WTC11 (cell line): ENCODE data around the gene SAXO2.

Experiments
- AR ChIP-seq: fragments of 250-450 bp; sonication (Bioruptor Pico); IDR thresholded peaks from 2 replicates; pipeline ENCODE4 v1.9.0; 2021; ENCODE audit warnings: mild to moderate bottlenecking
- ATF2 ChIP-seq: sonication (generic); formaldehyde crosslinking; IDR thresholded peaks from 2 replicates; pipeline ENCODE4 v1.8.1; 2022; ENCODE audit warnings: low read depth, missing genetic modification reagents, borderline replicate concordance
- ATF3 ChIP-seq: sonication (generic); formaldehyde crosslinking; conservative IDR thresholded peaks from 2 replicates; pipeline ENCODE4 v1.8.1; 2022; ENCODE audit warnings: mild to moderate bottlenecking, missing genetic modification reagents
- ATF6 ChIP-seq: sonication (generic); formaldehyde crosslinking; IDR thresholded peaks from 2 replicates; pipeline ENCODE4 v1.8.1; 2023; ENCODE audit warnings: mild to moderate bottlenecking, missing genetic modification reagents
- CTCF ChIP-seq: fragments of 200-600 bp; IDR thresholded peaks from 2 replicates; pipeline ENCODE4 v1.8.0; 2022; ENCODE audit warnings: antibody characterized with exemption
- ESRRA ChIP-seq: sonication (generic); formaldehyde crosslinking; IDR thresholded peaks from 2 replicates; pipeline ENCODE4 v1.8.1; 2022; ENCODE audit warnings: mild to moderate bottlenecking, missing genetic modification reagents, borderline replicate concordance
- IRF1 ChIP-seq: sonication (generic); formaldehyde crosslinking; IDR thresholded peaks from 2 replicates; pipeline ENCODE4 v1.8.0; 2023; ENCODE audit warnings: missing genetic modification reagents
- TCF7 ChIP-seq: sonication (generic); formaldehyde crosslinking; IDR thresholded peaks from 2 replicates; pipeline ENCODE4 v1.8.0; 2022; ENCODE audit warnings: mild to moderate bottlenecking, low read depth, missing genetic modification reagents, moderate library complexity
- TP53 ChIP-seq: sonication (generic); formaldehyde crosslinking; IDR thresholded peaks from 2 replicates; pipeline ENCODE4 v1.8.1; 2023; ENCODE audit warnings: mild to moderate bottlenecking, missing genetic modification reagents
- USF2 ChIP-seq: sonication (generic); formaldehyde crosslinking; IDR thresholded peaks from 2 replicates; pipeline ENCODE4 v1.8.1; 2023; ENCODE audit warnings: mild to moderate bottlenecking, missing genetic modification reagents, moderate library complexity
- ZNF219 ChIP-seq: sonication (generic); formaldehyde crosslinking; IDR thresholded peaks from 2 replicates; pipeline ENCODE4 v1.8.0; 2023; ENCODE audit warnings: missing genetic modification reagents, mild to moderate bottlenecking, borderline replicate concordance
- ZNF232 ChIP-seq: sonication (generic); formaldehyde crosslinking; IDR thresholded peaks from 2 replicates; pipeline ENCODE4 v1.8.0; 2022; ENCODE audit warnings: mild to moderate bottlenecking, missing genetic modification reagents

- TF ChIP-seq CTCF (no peak), USF2 (CRISPR knock-in tag) (no peak), TCF7 (CRISPR knock-in tag) (no peak), ATF3 (CRISPR knock-in tag) (no peak), ZNF219 (CRISPR knock-in tag) (no peak), IRF1 (no peak), ATF6 (CRISPR knock-in tag) (no peak), AR (CRISPR knock-in tag) (no peak), ZNF232 (CRISPR knock-in tag) (no peak), ESRRA (CRISPR knock-in tag) (no peak), TP53 (CRISPR knock-in tag) (no peak), ATF2 (CRISPR knock-in tag) (no peak)
Observed at GRCh38 chr15:82317091-82317489, 54.5 kb downstream of the SAXO2 start.
